Tongue (tissue), 2 donors: ENCODE results near the gene CEBPA. TPM values are rescaled to one million over a fixed set of nuclear protein-coding genes. Genes with fewer than 3 reads are reported as not detected.

Experiments used
- DNase-seq: peaks from one replicate; pipeline ENCODE4 v3.0.0-alpha.2; 2015
- total RNA-seq: library from RNA; depleted of rRNA; stranded (reverse); fragments of >200 nt; gene quantifications from one replicate; pipeline ENCODE4 v1.2.3, GENCODE V29; 2014

The CEBPA gene
- total RNA-seq, 1 donor from 2014 or later, result 14.6 TPM

GRCh38 chr19:33287438-33287837 lies 14.9 kb downstream of the CEBPA start:
- no peak for DNase-seq

GRCh38 chr19:33286899-33287298 lies 15.4 kb downstream of the CEBPA start:
- DNase-seq, result no peak

GRCh38 chr19:33285441-33285927 lies 16.9 kb downstream of the CEBPA start:
- no peak for DNase-seq

GRCh38 chr19:33284756-33285155 lies 17.6 kb downstream of the CEBPA start:
- DNase-seq, result no peak

GRCh38 chr19:33284146-33284643 lies 18.1 kb downstream of the CEBPA start:
- DNase-seq, result no peak

GRCh38 chr19:33283589-33283988 lies 18.7 kb downstream of the CEBPA start:
- DNase-seq, result no peak

GRCh38 chr19:33282036-33282671 lies 20.2 kb downstream of the CEBPA start:
- DNase-seq, result no peak

GRCh38 chr19:33281296-33281926 lies 20.9 kb downstream of the CEBPA start:
- no peak for DNase-seq

- no peak for DNase-seq
Measured at GRCh38 chr19:33280351-33280921, 21.9 kb downstream of the CEBPA start.

- no peak for DNase-seq
Measured at GRCh38 chr19:33279430-33280350, 22.6 kb downstream of the CEBPA start.

- no peak for DNase-seq
Measured at GRCh38 chr19:33278403-33279269, 23.7 kb downstream of the CEBPA start.

- no peak for DNase-seq
Measured at GRCh38 chr19:33278023-33278402, 24.3 kb downstream of the CEBPA start.

- DNase-seq, result no peak
Measured at GRCh38 chr19:33277434-33277833, 24.9 kb downstream of the CEBPA start.

- DNase-seq, result no peak
Measured at GRCh38 chr19:33275933-33276619, 26.3 kb downstream of the CEBPA start.

- DNase-seq, result no peak
Measured at GRCh38 chr19:33275559-33275932, 26.8 kb downstream of the CEBPA start.

- DNase-seq, result no peak
Measured at GRCh38 chr19:33274663-33275558, 27.4 kb downstream of the CEBPA start.

- peak; percentile 55 for DNase-seq
Measured at GRCh38 chr19:33273881-33274662, 28.3 kb downstream of the CEBPA start.

GRCh38 chr19:33273065-33273736 lies 29.1 kb downstream of the CEBPA start:
- no peak for DNase-seq
